Keratinocyte (primary cell): ENCODE data around the gene SPDYC. TPM values are rescaled to one million over a fixed set of nuclear protein-coding genes. Genes with fewer than 3 reads are reported as not detected.

Experiments
- DNase-seq: peaks from one replicate; pipeline ENCODE4 v3.0.0-alpha.2; 2011; ENCODE audit warnings: low read depth, missing footprints, low spot score
- FAIRE-seq: peaks from 2 replicates; lab custom pipeline; 2011; peaks lifted over from hg19 to GRCh38; lab: Jason Lieb, UNC
- H2AFZ ChIP-seq: 2 replicates; pipeline ENCODE4 v1.6.0; 2012; ENCODE audit warnings: low read length, control low read depth, inconsistent platforms; ENCODE audit not compliant: control insufficient read depth
- H3K27ac ChIP-seq: 2 replicates; pipeline ENCODE4 v1.5.1; 2011; ENCODE audit warnings: low read length; ENCODE audit not compliant: control insufficient read depth, insufficient read depth
- H3K27me3 ChIP-seq: 3 replicates; pipeline ENCODE4 v1.6.0; 2011; ENCODE audit warnings: low read length; ENCODE audit not compliant: control insufficient read depth, insufficient read depth; ENCODE audit errors: extremely low read depth
- H3K36me3 ChIP-seq, 2 experiments: 2 replicates in 1 of 2; 3 replicates in 1 of 2; pipeline ENCODE4 v1.5.1; 2011; ENCODE audit warnings: low read length in 2 of 2, mild to moderate bottlenecking in 1 of 2; ENCODE audit not compliant: control insufficient read depth in 2 of 2, insufficient read depth in 2 of 2; ENCODE audit errors: extremely low read depth in 1 of 2
- H3K4me1 ChIP-seq: 3 replicates; pipeline ENCODE4 v1.5.1; 2011; ENCODE audit warnings: low read length; ENCODE audit not compliant: control insufficient read depth, insufficient read depth; ENCODE audit errors: extremely low read depth
- H3K4me2 ChIP-seq: 3 replicates; pipeline ENCODE4 v1.6.0; 2011; ENCODE audit warnings: low read depth, low read length; ENCODE audit not compliant: control insufficient read depth, insufficient read depth; ENCODE audit errors: extremely low read depth
- H3K4me3 ChIP-seq, 3 experiments: fragments of 200-600 bp in 1 of 3; sonication (generic) in 1 of 3; 2 replicates in 2 of 3; 3 replicates in 1 of 3; pipeline ENCODE4 v1.5.1; 2011 to 2016; ENCODE audit warnings: low read length in 3 of 3, mild to moderate bottlenecking in 3 of 3, control low read depth in 2 of 3, inconsistent platforms in 1 of 3, low read depth in 1 of 3, mixed read lengths in 1 of 3, mixed run types in 1 of 3, moderate library complexity in 1 of 3; ENCODE audit not compliant: control insufficient read depth in 2 of 3, insufficient read depth in 2 of 3; ENCODE audit errors: extremely low read depth in 1 of 3
- H3K79me2 ChIP-seq: 2 replicates; pipeline ENCODE4 v1.6.0; 2012; ENCODE audit warnings: low read length; ENCODE audit not compliant: control insufficient read depth, insufficient read depth
- H3K9ac ChIP-seq: 3 replicates; pipeline ENCODE4 v1.6.0; 2011; ENCODE audit warnings: low read length; ENCODE audit not compliant: control insufficient read depth, insufficient read depth; ENCODE audit errors: extremely low read depth
- H3K9me1 ChIP-seq: 3 replicates; pipeline ENCODE4 v1.6.0; 2011; ENCODE audit warnings: low read length; ENCODE audit not compliant: control insufficient read depth, insufficient read depth; ENCODE audit errors: extremely low read depth
- H3K9me3 ChIP-seq: 2 replicates; pipeline ENCODE4 v1.5.1; 2012; ENCODE audit warnings: low read depth, low read length; ENCODE audit not compliant: control insufficient read depth
- H4K20me1 ChIP-seq: 3 replicates; pipeline ENCODE4 v1.6.0; 2011; ENCODE audit warnings: low read length; ENCODE audit not compliant: control insufficient read depth, insufficient read depth; ENCODE audit errors: extremely low read depth
- EZH2 ChIP-seq: IDR thresholded peaks from one replicate; pipeline ENCODE4 v1.6.1; 2012; ENCODE audit warnings: inconsistent platforms, mild to moderate bottlenecking, low read length, moderate library complexity
- dilution Hi-C: fragments of 300-500 bp; cut with MboI; formaldehyde crosslinking; loops from one replicate; pipeline ENCODE4 v1.7.0; 2020; ENCODE audit warnings: low sequenced_read_pairs; ENCODE audit not compliant: extremely low pct_ligation_motif_present
- polyA plus RNA-seq, 5 experiments: library from polyadenylated mRNA; depleted of rRNA in 3 of 5; stranded (reverse) in 3 of 5; stranded (forward) in 1 of 5; unstranded in 1 of 5; fragments of >200 nt; gene quantifications; 1 replicate in 1 of 5; 2 replicates in 3 of 5; 3 replicates in 1 of 5; pipeline versions ENCODE4 v1.2.1 to v1.2.3, GENCODE V29; 2011 to 2012; ENCODE audit warnings: missing spikeins in 2 of 5, low read depth in 1 of 5, low replicate concordance in 1 of 5
- TF ChIP-seq, protein P1 (sequence below), 3 experiments: IDR thresholded peaks in 1 of 3; conservative IDR thresholded peaks in 1 of 3; optimal IDR thresholded peaks in 1 of 3; 2 replicates in 2 of 3; 3 replicates in 1 of 3; pipeline versions ENCODE3 to v1.5.1; 2011; ENCODE audit warnings: low read length in 3 of 3, mild to moderate bottlenecking in 3 of 3, moderate library complexity in 2 of 3, control low read depth in 1 of 3, inconsistent platforms in 1 of 3; ENCODE audit not compliant: insufficient read depth in 2 of 3; ENCODE audit errors: extremely low read depth in 1 of 3

Gene SPDYC
- polyA plus RNA-seq, 1 donor (not counting 4 experiments of a cell fraction or from before 2014, with no cell fraction given), result not detected

- no peak overlapping the region for H3K9ac ChIP-seq
- no peak overlapping the region for H2AFZ ChIP-seq
- DNase-seq (no peak), FAIRE-seq (no peak)
- dilution Hi-C loops, result no loop called here
- peaks cover 85% of the 10 kb centered on the region for H3K79me2 ChIP-seq
- no peak overlapping the region for H3K27ac ChIP-seq
- no peaks in the 10 kb centered on the region for H3K9me1 ChIP-seq
- peaks cover 21% of the 10 kb centered on the region for H4K20me1 ChIP-seq
- no peak overlapping the region for H3K4me3 ChIP-seq
- no peak overlapping the region for H3K4me2 ChIP-seq
- H3K36me3 ChIP-seq, result peaks cover 44 to 63% of the 10 kb centered on the region in 2 experiments
- H3K4me1 ChIP-seq, result peaks cover 14% of the 10 kb centered on the region
- H3K27me3 ChIP-seq, result no peaks in the 10 kb centered on the region
- no peak for TF ChIP-seq EZH2
- TF ChIP-seq, protein P1, sequence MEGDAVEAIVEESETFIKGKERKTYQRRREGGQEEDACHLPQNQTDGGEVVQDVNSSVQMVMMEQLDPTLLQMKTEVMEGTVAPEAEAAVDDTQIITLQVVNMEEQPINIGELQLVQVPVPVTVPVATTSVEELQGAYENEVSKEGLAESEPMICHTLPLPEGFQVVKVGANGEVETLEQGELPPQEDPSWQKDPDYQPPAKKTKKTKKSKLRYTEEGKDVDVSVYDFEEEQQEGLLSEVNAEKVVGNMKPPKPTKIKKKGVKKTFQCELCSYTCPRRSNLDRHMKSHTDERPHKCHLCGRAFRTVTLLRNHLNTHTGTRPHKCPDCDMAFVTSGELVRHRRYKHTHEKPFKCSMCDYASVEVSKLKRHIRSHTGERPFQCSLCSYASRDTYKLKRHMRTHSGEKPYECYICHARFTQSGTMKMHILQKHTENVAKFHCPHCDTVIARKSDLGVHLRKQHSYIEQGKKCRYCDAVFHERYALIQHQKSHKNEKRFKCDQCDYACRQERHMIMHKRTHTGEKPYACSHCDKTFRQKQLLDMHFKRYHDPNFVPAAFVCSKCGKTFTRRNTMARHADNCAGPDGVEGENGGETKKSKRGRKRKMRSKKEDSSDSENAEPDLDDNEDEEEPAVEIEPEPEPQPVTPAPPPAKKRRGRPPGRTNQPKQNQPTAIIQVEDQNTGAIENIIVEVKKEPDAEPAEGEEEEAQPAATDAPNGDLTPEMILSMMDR (optimal IDR thresholded peaks at IDR 0.05 in 1 of 3, IDR thresholded peaks at IDR 0.05 in 1 of 3, conservative IDR thresholded peaks at IDR 0.05 in 1 of 3; ENCODE audit: extremely low read depth in 1 of 3, insufficient read depth in 2 of 3, low read length in 3 of 3), result no peak
- H3K9me3 ChIP-seq, result no peaks in the 10 kb centered on the region
Observed at GRCh38 chr11:65188486-65188885, 18.5 kb downstream of the SPDYC start.

DNA sequence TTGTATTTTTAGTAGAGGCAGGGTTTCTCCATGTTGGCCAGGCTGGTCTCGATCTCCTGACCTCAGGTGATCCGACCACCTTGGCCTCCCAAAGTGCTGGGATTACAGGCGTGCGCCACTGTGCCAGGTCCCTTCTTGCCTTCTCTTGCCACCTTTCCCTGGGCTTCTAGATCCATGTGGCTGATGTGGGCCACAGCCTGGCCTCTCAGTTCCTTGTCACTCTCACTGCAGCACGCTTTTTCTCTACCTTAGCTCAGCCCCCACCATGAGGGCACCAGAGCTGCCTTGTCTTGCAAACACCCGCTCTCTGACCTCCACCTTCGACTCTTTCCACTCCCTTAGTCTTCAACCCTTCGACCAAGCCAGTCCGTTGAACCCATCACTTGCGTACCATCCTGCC lies 19.2 kb downstream of the SPDYC start:
- no peak overlapping the region for H2AFZ ChIP-seq
- dilution Hi-C loops, result no loop called here
- no peak overlapping the region for H3K4me2 ChIP-seq
- H3K79me2 ChIP-seq, result peaks cover 83% of the 10 kb centered on the region
- no peaks in the 10 kb centered on the region for H3K27me3 ChIP-seq
- H3K9me1 ChIP-seq, result no peaks in the 10 kb centered on the region
- FAIRE-seq (no peak), DNase-seq (no peak)
- peaks cover 18% of the 10 kb centered on the region for H4K20me1 ChIP-seq
- no peak overlapping the region for H3K27ac ChIP-seq
- H3K9me3 ChIP-seq, result no peaks in the 10 kb centered on the region
- no peak overlapping the region for H3K9ac ChIP-seq
- no peak overlapping the region for H3K4me3 ChIP-seq
- TF ChIP-seq EZH2, result no peak
- TF ChIP-seq, protein P1 (optimal IDR thresholded peaks at IDR 0.05 in 1 of 3, IDR thresholded peaks at IDR 0.05 in 1 of 3, conservative IDR thresholded peaks at IDR 0.05 in 1 of 3; ENCODE audit: extremely low read depth in 1 of 3, insufficient read depth in 2 of 3, low read length in 3 of 3), result no peak
- peaks cover 40 to 62% of the 10 kb centered on the region in 2 experiments for H3K36me3 ChIP-seq
- H3K4me1 ChIP-seq, result peaks cover 7% of the 10 kb centered on the region
